ENCODE results near the gene IL17RB. TPM values are rescaled to one million over a fixed set of nuclear protein-coding genes. Genes with fewer than 3 reads are reported as not detected.

Gene IL17RB
- polyA plus RNA-seq, 1 donor (not counting 4 experiments of a cell fraction or from before 2014, with no cell fraction given) = not detected

- Histone ChIP-seq H3K27me3 (ENCODE audit: control insufficient read depth, extremely low read depth, insufficient read depth, low read length) (peaks cover 33% of the 10 kb centered on the region), H3K4me1 (ENCODE audit: control insufficient read depth, extremely low read depth, insufficient read depth, low read length) (peaks cover 4% of the 10 kb centered on the region), H3K4me2 (ENCODE audit: control insufficient read depth, extremely low read depth, insufficient read depth, low read depth, low read length) (no peak overlapping the region), H2AFZ (ENCODE audit: control insufficient read depth, low read length) (no peak overlapping the region), H4K20me1 (ENCODE audit: control insufficient read depth, extremely low read depth, insufficient read depth, low read length) (no peaks in the 10 kb centered on the region), H3K9me1 (ENCODE audit: control insufficient read depth, extremely low read depth, insufficient read depth, low read length) (no peaks in the 10 kb centered on the region), H3K27ac (ENCODE audit: control insufficient read depth, insufficient read depth, low read length) (no peak overlapping the region), H3K9me3 (ENCODE audit: control insufficient read depth, low read depth, low read length) (no peaks in the 10 kb centered on the region), H3K9ac (ENCODE audit: control insufficient read depth, extremely low read depth, insufficient read depth, low read length) (no peak overlapping the region), H3K79me2 (ENCODE audit: control insufficient read depth, insufficient read depth, low read length) (no peaks in the 10 kb centered on the region), H3K36me3 (ENCODE audit: control insufficient read depth in 2 of 2, extremely low read depth in 1 of 2, insufficient read depth in 2 of 2, low read length in 2 of 2) (no peaks in the 10 kb centered on the region), H3K4me3 (ENCODE audit: control insufficient read depth in 2 of 3, extremely low read depth in 1 of 3, insufficient read depth in 2 of 3, low read depth in 1 of 3, low read length in 3 of 3) (no peak overlapping the region)
- DNase-seq (ENCODE audit: low read depth, low spot score) (no peak), FAIRE-seq (no peak)
- dilution Hi-C loops (cut with MboI; ENCODE audit: extremely low pct_ligation_motif_present, low sequenced_read_pairs) = no loop called here
- TF ChIP-seq, protein P1, sequence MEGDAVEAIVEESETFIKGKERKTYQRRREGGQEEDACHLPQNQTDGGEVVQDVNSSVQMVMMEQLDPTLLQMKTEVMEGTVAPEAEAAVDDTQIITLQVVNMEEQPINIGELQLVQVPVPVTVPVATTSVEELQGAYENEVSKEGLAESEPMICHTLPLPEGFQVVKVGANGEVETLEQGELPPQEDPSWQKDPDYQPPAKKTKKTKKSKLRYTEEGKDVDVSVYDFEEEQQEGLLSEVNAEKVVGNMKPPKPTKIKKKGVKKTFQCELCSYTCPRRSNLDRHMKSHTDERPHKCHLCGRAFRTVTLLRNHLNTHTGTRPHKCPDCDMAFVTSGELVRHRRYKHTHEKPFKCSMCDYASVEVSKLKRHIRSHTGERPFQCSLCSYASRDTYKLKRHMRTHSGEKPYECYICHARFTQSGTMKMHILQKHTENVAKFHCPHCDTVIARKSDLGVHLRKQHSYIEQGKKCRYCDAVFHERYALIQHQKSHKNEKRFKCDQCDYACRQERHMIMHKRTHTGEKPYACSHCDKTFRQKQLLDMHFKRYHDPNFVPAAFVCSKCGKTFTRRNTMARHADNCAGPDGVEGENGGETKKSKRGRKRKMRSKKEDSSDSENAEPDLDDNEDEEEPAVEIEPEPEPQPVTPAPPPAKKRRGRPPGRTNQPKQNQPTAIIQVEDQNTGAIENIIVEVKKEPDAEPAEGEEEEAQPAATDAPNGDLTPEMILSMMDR (optimal IDR thresholded peaks at IDR 0.05 in 1 of 3, IDR thresholded peaks at IDR 0.05 in 1 of 3, conservative IDR thresholded peaks at IDR 0.05 in 1 of 3; ENCODE audit: extremely low read depth in 1 of 3, insufficient read depth in 2 of 3, low read length in 3 of 3) = no peak
- TF ChIP-seq EZH2 (IDR thresholded peaks at IDR 0.05; ENCODE audit: low read length) = no peak
Measured at GRCh38 chr3:53842436-53843194, 3.8 kb upstream of the IL17RB start.

DNA sequence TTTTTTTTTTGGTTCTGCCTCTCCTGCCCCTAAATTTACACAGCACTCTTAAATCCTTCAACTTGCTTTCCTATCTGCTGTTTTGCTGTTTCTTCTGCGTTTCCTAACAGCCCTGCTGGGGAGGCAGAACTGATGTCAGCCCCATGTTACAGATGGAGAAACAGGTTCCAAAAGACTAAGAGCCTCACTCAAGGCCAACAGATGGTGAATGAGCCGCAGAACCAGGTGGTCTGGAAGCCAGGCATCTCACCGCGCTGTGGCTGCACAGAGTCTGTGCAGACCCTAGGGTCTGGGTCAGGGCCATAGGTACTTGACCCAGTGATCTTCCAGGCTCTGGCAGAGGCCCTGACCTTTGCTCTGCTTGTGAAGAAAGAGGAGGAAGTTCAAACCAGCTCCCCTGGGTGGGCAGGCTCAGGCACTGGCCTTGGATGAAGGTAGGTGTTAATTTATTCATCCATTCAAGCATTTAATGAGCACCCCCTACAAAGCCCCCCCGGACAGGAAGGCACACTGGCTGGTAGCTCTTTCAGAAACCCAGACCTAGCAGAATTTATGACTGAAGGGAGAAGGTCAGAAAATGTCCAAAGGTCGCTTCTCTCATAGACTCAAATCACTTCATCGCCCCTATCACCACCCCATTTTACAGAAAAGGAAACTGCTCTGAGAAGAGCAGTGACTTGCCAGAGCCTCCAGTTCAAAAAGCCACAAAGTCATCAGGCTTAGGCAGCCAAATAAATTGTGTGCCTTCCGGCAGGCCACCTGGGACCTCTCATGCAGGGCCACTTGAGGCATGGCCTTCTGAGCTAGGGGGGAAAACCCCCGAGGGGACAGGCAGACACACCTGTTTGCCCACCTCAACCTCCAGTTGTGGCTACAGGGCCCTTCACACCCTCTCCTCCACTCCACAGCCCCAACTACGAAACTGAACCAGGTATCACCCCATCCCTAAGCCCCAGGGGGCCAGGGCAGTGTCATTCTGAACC, 2.9 kb upstream of the IL17RB start:
- Histone ChIP-seq H3K9me1 (ENCODE audit: control insufficient read depth, extremely low read depth, insufficient read depth, low read length) (no peaks in the 10 kb centered on the region), H3K36me3 (ENCODE audit: control insufficient read depth in 2 of 2, extremely low read depth in 1 of 2, insufficient read depth in 2 of 2, low read length in 2 of 2) (no peaks in the 10 kb centered on the region), H3K4me1 (ENCODE audit: control insufficient read depth, extremely low read depth, insufficient read depth, low read length) (peaks cover 4% of the 10 kb centered on the region), H4K20me1 (ENCODE audit: control insufficient read depth, extremely low read depth, insufficient read depth, low read length) (no peaks in the 10 kb centered on the region), H3K27ac (ENCODE audit: control insufficient read depth, insufficient read depth, low read length) (no peak overlapping the region), H3K79me2 (ENCODE audit: control insufficient read depth, insufficient read depth, low read length) (no peaks in the 10 kb centered on the region), H3K4me2 (ENCODE audit: control insufficient read depth, extremely low read depth, insufficient read depth, low read depth, low read length) (no peak overlapping the region), H3K27me3 (ENCODE audit: control insufficient read depth, extremely low read depth, insufficient read depth, low read length) (peaks cover 34% of the 10 kb centered on the region), H3K4me3 (ENCODE audit: control insufficient read depth in 2 of 3, extremely low read depth in 1 of 3, insufficient read depth in 2 of 3, low read depth in 1 of 3, low read length in 3 of 3) (no peak overlapping the region), H3K9ac (ENCODE audit: control insufficient read depth, extremely low read depth, insufficient read depth, low read length) (no peak overlapping the region), H2AFZ (ENCODE audit: control insufficient read depth, low read length) (no peak overlapping the region), H3K9me3 (ENCODE audit: control insufficient read depth, low read depth, low read length) (no peaks in the 10 kb centered on the region)
- DNase-seq (ENCODE audit: low read depth, low spot score) = no peak
- TF ChIP-seq, protein P1 (optimal IDR thresholded peaks at IDR 0.05 in 1 of 3, IDR thresholded peaks at IDR 0.05 in 1 of 3, conservative IDR thresholded peaks at IDR 0.05 in 1 of 3; ENCODE audit: extremely low read depth in 1 of 3, insufficient read depth in 2 of 3, low read length in 3 of 3) = no peak
- no peak for TF ChIP-seq EZH2 (IDR thresholded peaks at IDR 0.05; ENCODE audit: low read length)
- dilution Hi-C loops (cut with MboI; ENCODE audit: extremely low pct_ligation_motif_present, low sequenced_read_pairs) = no loop called here
- no peak for FAIRE-seq
